NCI-H524 treated with DMSO at 0.1 percent for 48 hours (cell line): ENCODE results near the gene RAB19.
"Not testable (repeated sequence)": the region's sequence is repeated elsewhere in the genome, so short reads cannot be mapped to it uniquely, and the experiment has no call there.

Experiments
- DNase-seq: peaks from one replicate; lab custom pipeline; 2025; lab: John Stamatoyannopoulos, UW

RAB19 gene

DNA sequence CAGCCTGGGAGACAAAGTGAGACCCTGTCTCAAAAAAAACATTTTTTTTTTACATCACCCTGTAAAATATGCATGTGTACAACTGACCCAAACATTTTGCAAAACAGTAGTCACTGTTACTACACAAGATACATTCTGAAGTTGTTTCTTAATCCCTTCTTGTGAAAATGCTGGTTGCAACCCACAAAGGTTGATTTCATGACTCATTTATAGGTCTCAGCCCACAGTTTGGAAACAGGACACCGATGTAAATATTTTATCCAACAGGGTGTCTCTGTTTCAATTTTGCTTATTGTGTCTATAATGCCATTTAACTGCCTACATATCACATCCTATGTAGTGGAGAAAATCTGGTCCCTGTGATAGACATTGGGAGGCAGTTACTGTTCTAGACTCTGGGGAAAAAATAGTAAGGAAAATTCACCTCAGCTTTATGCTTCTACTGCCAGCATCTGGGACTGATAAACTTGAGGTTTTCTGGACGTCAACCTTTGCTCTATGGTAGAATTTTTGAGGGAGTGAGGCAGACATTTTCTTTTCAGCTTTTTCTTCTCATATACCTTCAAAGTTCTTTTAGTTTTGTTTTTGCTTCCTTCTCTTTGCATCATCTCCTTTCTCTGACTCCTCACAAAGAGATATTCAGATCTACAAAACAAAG is 1.6 kb upstream of the RAB19 start:
- no peak for DNase-seq

DNA sequence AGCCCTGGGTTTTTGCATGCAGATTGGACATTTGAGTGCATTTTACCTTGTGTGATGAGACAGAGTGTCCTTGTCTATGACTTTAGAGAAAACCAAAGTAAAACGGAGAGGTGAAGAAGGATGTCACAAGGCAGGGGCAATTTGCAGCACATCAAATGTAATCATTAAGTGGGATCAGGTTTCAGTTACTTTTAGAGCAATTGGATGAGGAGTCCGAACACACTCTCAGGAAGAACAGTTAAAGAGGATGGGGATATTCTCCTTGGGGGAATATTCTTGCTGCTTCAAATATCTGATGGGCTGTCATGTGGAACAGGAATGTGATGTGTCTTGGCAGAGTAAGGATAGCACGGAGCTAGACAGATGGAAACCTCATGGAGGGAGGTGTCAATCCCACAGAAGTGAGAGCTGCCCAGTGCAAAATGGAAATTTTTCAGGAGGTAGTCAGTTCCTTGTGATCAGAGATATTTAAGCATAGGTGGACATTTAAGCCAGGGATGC is 757 bp downstream of the RAB19 start:
- DNase-seq: peak; percentile 38

DNA sequence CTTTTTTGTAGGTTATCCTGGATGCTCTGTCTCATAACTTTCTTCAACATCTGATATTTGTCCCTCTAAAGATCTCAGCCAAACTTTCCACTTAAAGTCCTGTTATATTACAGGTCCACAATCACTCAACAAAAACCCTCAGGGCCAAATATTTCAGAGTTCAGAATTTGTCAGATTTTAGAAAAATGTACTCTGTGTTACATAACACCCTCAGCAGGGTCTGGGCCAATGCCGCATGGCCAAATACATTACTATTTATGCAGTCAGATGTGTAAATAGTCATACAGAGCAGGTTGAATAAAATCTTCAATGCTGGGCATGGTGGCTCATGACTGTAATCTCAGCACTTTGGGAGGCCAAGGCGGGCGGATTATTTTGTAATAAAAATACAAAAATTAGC is 11.5 kb downstream of the RAB19 start:
- DNase-seq: no peak

DNA sequence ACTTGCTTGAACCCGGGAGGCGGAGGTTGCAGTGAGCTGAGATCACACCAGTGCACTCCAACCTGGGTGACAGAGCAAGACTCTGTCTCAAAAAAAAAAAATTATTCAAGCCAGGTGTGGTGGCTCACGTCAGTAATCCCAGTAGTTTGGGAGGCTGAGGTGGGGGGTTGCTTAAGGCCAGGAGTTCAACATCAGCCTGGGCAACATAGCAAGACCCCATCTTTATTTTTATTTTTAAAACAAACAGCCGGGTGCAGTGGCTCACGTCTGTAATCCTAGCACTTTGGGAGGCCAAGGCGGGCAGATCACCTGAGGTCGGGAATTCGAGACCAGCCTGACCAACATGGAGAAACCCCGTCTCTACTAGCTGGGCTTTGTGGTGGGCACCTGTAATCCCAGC is 12.0 kb downstream of the RAB19 start:
- not testable (repeated sequence) for DNase-seq

DNA sequence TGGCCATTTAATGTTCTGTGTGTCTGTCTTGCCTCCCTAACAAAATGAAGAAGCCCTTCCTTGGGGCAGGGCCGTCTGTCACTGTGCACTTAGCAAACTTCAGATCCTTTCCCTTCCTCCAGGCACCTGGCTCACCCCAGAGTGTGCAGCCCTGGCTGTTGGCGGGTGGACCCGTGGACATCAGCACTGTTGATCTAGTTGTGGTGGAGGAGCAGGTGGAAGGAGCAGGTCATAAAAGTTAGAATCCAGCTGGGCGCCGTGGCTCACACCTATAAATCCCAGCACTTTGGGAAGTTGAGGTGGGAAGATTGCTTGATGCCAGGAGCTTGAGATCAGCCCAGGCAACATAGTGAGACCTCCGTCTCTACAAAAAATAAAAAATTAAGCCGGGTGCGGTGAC is 12.7 kb downstream of the RAB19 start:
- DNase-seq: no peak

DNA sequence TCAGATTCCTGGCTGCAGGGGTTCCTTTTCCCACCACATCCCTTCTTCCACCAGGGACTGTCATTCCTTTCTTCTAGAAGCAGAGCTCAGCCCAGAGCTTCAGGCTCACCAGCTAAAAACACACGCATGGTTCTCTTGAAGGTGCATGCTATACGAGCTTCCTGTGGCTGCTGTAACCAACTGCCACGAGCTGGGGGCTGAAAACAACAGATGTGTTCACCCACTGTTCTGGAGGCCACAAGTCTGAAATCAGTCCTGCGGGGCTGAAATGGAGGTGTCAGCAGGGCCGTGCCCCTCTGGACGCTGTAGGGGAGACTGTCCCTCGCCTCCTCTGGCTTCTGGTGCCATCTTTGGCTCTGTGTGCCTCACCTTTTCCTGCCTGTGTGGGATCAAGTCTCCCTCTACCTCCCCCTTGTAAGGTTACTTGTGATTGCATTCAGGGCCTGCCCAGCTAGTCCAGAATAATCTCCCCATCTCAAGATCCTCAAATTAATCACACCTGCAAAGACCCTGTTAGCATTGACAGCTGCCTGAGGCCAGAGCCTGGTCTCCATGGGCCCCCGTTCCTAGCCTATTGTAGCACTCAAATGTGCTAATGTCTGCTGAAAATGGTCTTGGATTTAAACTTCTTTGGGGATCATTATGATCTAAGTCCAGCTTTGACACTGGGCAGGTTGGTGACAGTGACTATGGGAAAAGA is 13.7 kb downstream of the RAB19 start:
- DNase-seq: no peak

DNA sequence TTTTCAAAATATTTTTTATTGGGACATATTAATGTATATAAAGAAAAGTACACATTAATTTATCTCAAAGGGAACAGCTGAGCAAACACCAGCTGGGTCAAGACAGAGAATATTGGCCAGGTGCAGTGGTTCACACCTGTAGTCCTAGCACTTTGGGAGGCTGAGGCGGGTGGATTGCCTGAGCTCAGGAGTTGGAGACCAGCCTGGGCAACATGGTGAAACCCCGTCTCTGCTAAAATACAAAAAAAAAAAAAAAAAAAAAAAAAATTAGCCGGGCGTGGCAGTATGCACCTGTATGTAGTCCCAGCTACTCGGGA is 14.3 kb downstream of the RAB19 start:
- not testable (repeated sequence) for DNase-seq

DNA sequence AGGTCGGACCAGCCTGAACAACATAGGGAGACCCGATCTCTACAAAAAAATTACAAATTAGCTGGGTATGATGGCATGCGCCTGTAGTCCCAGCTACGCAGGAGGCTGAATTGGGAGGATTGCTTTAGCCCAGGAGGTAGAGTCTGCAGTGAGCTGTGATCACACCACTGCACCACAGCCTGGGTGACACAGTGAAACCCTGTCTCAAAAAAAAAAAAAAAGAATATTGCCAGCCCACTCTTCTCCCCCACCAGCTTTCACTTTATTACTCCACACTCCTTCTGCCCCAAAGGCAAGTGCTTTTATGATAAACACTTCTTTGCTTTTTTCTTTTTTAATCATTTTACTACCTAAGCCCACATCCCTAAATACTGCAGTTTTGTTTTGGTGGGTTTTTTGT is 14.8 kb downstream of the RAB19 start:
- DNase-seq: no peak

DNA sequence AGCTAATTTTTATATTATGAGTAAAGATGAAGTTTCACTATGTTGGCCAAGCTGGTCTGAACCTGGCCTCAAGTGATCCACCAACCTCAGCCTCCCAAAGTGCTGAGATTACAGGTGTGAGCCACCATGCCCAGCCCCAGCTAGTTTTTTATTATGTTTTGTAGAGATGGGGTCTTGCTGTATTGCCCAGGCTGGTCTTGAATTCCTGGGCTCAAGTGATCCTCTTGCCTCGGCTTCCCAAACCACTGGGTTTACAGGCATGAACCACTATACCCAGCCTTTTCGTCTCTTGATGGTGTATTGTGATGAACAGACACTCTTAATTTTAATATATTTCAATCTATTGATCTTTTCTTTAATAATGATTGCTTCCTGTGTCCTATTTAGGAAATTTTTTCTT is 17.7 kb downstream of the RAB19 start:
- no peak for DNase-seq

DNA sequence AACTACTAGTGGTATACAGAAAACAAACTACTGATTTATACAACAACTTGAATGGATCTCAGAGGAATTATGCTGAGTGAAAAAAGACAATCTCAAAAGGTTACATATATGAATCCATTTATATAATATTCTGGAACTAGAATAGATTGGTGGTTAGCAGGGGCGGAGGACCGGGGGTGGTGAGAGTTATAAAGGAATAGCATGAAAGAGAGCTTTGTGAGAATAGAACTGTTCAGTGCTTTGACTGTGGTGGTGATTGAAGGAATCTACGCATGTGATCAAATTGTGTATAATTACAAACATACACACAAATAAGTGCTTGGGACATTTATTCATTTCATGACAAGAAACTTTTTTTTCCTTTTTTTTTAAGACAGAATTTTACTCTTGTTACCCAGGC is 19.6 kb downstream of the RAB19 start:
- no peak for DNase-seq

DNA sequence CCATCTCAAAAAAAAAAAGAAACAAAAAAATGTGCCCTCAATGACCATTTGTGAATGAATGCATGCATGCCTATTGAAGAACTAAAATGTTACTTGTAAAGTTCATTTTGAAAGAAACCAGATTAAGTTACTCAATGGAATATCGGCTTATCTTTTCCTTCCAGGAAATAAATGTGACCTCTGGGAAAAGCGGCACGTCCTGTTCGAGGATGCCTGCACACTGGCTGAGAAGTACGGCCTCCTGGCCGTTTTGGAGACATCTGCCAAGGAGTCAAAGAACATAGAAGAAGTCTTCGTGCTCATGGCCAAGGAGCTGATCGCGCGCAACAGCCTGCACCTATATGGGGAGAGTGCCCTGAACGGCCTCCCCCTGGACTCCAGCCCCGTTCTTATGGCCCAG is 21.9 kb downstream of the RAB19 start:
- no peak for DNase-seq

DNA sequence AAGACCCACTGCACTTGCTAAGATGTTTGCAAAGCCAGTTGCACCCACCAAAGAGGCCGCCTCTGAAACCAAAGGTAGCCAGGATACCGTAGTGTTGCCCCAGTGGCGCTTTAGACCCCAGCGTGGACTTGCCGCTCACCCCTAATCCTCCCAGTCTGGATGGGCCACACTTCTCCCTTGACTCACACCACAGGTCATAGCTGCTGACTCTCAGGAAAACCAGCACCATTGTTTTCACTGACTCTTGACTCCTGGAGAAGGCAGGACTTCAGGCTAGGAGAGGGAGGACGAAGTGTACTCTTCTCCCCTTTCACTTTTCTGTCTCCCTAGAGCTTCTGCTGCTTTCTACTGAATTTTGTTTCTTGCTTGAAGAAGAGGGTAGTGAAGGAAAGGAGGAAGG is 22.3 kb downstream of the RAB19 start:
- no peak for DNase-seq

DNA sequence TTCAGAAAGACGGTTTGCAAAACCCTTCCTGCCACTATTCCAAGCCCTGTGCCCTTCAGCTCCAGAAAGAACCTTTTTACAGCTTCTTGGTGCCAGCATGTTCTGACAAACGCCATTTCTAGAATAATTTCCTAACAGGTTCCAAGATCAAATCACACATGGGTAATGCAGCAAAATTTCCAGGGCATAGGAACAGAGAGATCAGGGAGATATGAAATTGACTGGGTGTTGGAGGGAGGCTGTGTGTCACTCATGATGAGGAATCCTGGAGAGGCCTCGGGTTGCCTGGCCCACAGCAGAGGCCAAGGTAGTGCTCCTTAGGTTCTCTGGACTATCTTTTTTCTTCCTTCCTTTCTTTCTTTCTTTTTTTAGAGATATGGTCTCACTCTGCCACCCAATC is 29.5 kb downstream of the RAB19 start:
- DNase-seq: no peak

DNA sequence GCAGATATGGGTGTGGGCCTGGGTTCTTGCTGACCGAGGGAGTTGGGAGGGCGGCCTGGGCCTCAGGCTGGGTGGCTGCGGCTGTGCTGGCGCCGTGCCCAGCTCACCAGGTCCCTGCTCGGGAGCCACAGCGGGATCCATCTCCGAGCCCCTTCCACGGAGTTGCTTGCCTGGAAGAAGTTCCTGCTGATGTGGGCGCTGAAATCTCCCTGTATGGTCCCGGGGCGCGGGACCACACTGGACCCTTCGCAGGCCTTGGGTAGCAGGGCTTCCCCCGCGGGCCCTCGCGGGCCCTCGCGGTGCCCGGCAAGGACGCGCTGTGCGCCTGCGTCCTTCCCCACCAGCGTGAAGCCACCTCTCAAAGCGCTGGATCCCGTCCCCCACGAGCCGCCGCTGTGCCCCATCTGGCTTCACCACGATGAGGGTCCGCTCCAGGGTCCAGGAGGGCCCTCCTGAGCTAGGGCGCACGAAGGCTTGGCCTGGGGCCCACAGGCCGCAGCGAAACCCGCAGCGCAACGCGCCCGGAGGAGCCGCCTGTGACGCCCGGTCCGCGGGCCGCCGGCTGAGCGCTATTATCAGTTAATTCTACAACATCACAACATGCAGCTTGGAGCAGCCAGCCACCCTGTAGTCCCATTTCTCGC is 31.5 kb downstream of the RAB19 start:
- DNase-seq: no peak

DNA sequence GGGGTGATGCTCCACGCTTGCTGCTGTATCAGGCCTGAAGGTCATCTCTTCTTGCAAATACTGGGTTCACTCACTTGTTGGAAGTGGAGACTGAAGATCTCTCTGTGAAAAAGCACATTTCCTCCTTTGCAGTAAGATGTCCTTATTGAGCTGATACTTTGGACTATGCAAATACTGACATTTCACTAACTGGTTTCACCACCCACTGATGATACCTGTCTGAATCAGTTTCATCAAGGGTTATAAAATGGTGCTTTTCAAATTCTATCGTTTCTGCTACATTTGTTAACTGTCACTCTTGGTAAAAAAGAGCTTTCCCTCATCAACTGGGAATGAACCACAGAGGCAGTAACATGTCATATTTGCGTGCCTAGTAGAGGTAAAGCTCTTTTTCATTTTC is 35.5 kb downstream of the RAB19 start:
- DNase-seq: no peak

DNA sequence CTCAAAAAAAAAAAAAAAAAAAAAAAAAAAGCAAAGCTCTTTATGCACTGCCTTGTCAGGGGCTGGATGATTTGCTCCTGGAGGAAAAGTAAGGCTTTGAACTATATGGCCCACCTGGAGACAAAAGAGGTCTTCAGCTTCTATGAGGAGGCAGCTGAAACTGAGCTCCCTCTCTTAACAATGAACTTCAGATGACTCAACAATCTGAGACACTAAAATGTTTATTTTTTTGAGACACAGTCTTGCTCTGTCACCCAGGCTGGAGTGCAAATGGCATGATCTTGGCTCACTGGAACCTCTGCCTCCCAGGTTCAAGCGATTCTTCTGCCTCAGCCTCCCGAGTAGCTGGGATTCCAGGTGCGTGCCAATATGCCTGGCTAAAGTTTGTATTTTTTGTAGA is 36.7 kb downstream of the RAB19 start:
- no peak for DNase-seq

DNA sequence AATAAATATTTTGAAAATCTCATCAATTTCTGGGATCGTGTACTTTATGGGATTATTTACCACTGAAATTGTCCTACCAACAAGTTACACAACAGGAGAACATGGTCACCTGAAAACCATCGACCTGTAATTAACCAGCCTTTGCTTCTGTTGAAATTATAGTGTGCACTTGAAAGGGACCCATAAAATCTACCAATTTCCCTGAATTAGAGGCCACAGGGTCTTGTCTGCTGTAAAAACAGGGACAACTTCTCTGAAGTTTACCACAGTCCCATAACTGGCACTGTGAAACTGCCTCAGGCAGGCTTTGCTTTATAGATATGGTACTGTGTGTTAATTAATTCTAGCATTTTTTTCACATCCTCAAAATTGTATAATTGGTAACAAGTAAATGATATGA is 37.7 kb downstream of the RAB19 start:
- DNase-seq: no peak

DNA sequence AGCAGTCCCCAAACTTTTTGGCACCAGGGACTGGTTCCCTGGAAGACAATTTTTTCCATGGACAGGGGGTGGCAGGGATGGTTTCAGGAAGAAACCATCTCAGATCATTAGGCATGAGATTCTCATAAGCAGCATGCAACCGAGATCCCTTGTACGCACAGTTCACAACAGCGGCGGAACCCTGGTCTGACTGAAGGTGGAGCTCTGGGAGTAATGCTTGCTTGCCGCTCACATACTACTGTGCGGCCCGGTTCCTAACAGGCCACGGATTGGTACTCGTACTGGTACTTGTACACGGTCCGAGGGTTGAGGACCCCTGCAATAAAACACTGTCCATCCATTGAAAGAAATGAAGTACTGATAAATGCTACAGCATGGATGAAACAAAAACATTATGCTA is 42.6 kb downstream of the RAB19 start:
- no peak for DNase-seq

DNA sequence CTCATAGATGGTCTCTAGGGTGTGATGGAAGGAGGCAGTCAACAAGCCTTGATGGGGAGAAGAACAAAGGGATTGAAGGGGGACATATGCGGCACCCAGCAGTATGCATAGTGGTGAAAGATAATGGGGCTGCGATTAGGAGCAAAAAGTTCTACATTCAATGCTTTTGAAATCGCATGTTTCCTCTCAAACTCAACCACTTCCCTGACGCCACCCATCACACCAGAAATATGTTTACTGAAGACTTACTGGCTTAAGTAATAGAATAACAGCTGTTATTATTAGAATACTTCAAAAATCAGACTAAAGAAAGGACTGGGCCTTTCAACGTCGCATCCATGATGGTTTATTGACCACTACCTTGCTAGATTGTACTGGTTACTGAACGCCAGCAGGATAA is 44.0 kb downstream of the RAB19 start:
- no peak for DNase-seq

DNA sequence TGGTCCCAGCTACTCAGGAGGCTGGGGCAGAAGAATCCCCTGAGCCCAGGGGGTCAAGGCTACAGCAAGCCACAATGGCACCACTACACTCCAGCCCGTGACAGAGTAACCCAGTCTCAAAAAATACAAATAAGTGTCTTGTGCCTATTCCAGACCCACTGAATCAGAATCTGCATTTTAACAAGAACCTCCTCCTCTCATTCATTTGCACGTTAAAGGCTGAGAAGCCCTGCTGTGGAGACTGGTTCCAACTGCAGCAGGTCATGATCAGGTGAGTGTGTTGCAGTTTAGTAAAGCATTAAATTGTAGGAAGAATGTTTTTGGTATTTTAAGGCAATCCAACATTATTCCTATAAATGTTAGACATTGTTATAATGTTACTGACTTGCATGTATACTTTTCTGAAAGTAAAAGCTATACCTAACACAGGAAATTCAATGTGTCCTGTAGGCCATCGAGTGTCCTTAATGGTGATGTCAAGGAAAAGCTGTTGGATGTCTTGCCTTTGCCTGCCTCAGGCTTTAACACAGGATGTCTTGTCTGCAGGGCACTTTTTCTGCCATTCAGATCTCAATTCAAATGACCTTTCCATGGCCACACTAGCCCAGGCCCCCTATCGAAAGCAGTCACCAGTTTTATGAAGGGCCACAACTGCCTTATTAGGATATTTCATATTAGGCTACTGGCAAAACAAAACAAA is 45.1 kb downstream of the RAB19 start:
- DNase-seq: no peak

DNA sequence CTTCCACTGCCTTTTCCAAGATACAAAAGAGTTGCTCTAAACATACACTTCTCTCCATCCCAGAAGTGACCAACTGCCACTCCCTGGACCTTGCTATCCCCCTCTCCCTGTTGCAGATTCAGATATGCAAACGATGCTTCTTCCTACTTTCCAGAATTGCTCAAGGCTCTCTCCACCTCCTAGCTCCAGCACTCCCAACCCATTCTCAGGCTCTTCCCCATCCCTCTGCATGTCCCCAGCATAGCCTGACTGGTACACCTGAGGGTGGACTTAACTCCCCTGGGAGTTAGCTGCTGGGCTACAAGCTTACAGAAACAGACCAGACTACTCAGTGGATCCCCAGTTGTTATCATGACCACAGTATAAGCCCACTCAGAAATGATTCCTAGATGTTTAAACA is 47.9 kb downstream of the RAB19 start:
- no peak for DNase-seq

DNA sequence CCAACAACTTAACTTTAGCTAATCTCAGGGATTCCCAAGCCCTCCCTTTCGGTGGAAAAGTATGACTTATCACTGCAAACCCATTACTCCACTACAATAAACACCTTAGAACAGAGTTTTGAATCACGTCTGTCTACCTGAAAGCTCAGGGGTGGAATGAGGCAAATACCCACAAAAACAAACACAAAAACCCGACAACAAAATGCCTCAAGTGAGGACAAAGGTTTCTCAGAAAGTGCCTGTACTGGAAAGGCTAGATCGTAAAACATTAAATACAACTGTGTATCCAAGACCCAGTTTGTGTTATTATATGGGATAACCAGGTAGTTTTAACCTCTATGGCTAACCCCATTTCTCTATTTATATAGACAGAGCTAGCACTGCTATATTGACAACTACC is 49.4 kb downstream of the RAB19 start:
- DNase-seq: no peak
